WTC11 (cell line): ENCODE results near the gene YAP1. TPM values are rescaled to one million over a fixed set of nuclear protein-coding genes. Genes with fewer than 3 reads are reported as not detected.

Experiments
- ATAC-seq: fragments of 200-7000 bp; cut with Tn5 transposase; 2 replicates; pipeline ENCODE4 v1.10.0; 2021; ENCODE audit warnings: mild to moderate bottlenecking, moderate library complexity
- CTCF ChIA-PET: fragments of 300-600 bp; sonication (Branson Sonifier 250); formaldehyde crosslinking; loops from one replicate; lab custom pipeline; 2021; ENCODE audit warnings: antibody characterized with exemption; lab: Charles Lee
- POLR2A ChIA-PET: fragments of 350-600 bp; sonication (Branson Sonifier 250); formaldehyde crosslinking; loops from one replicate; lab custom pipeline; 2021; ENCODE audit warnings: antibody characterized with exemption; lab: Charles Lee
- DNase-seq: peaks from one replicate; pipeline ENCODE4 v3.0.0; 2021; ENCODE audit warnings: low spot score
- H3K27ac Mint-ChIP-seq: 2 replicates; pipeline ENCODE4 v1.8.0; 2021; ENCODE audit warnings: mixed read lengths
- H3K27me3 Mint-ChIP-seq: 2 replicates; pipeline ENCODE4 v1.8.0; 2021; ENCODE audit warnings: low read depth, mild to moderate bottlenecking, moderate library complexity, mixed read lengths
- H3K36me3 Mint-ChIP-seq: 2 replicates; pipeline ENCODE4 v1.8.0; 2021; ENCODE audit warnings: mixed read lengths
- H3K4me1 Mint-ChIP-seq: 2 replicates; pipeline ENCODE4 v1.8.0; 2022; ENCODE audit warnings: mixed read lengths
- H3K4me3 Mint-ChIP-seq: 2 replicates; pipeline ENCODE4 v1.8.0; 2021; ENCODE audit warnings: mild to moderate bottlenecking, moderate library complexity, mixed read lengths
- H3K9me3 Mint-ChIP-seq: 2 replicates; pipeline ENCODE4 v1.8.0; 2021; ENCODE audit warnings: mixed read lengths
- ATF1 ChIP-seq: sonication (generic); formaldehyde crosslinking; IDR thresholded peaks from 2 replicates; pipeline ENCODE4 v1.8.1; 2023; ENCODE audit warnings: mild to moderate bottlenecking, moderate library complexity, missing genetic modification reagents
- CREB1 ChIP-seq: sonication (generic); formaldehyde crosslinking; IDR thresholded peaks from 2 replicates; pipeline ENCODE4 v1.8.0; 2023; ENCODE audit warnings: mild to moderate bottlenecking, missing genetic modification reagents
- EMX1 ChIP-seq: fragments of 250-450 bp; sonication (Bioruptor Pico); IDR thresholded peaks from 2 replicates; pipeline ENCODE4 v1.8.0; 2021; ENCODE audit warnings: mild to moderate bottlenecking
- GRHL2 ChIP-seq: fragments of 250-450 bp; sonication (Bioruptor Pico); IDR thresholded peaks from 2 replicates; pipeline ENCODE4 v1.8.0; 2022; ENCODE audit warnings: mild to moderate bottlenecking, moderate library complexity; ENCODE audit not compliant: insufficient replicate concordance, severe bottlenecking
- MXD4 ChIP-seq: fragments of 250-450 bp; sonication (Bioruptor Pico); IDR thresholded peaks from 2 replicates; pipeline ENCODE4 v1.8.0; 2021; ENCODE audit warnings: mild to moderate bottlenecking, moderate library complexity, borderline replicate concordance
- MYBL2 ChIP-seq: sonication (generic); formaldehyde crosslinking; IDR thresholded peaks from 2 replicates; pipeline ENCODE4 v1.8.1; 2023; ENCODE audit warnings: mild to moderate bottlenecking, moderate library complexity, missing genetic modification reagents
- NFATC4 ChIP-seq: fragments of 250-450 bp; sonication (Bioruptor Pico); IDR thresholded peaks from 2 replicates; pipeline ENCODE4 v1.9.0; 2021; ENCODE audit warnings: mild to moderate bottlenecking
- SMAD3 ChIP-seq: sonication (generic); formaldehyde crosslinking; IDR thresholded peaks from 2 replicates; pipeline ENCODE4 v1.8.0; 2022; ENCODE audit warnings: missing genetic modification reagents, mild to moderate bottlenecking, borderline replicate concordance
- SP1 ChIP-seq: sonication (generic); formaldehyde crosslinking; conservative IDR thresholded peaks from 2 replicates; pipeline ENCODE4 v1.8.1; 2022; ENCODE audit warnings: missing genetic modification reagents
- ZNF416 ChIP-seq: fragments of 250-450 bp; sonication (Bioruptor Pico); IDR thresholded peaks from 2 replicates; pipeline ENCODE4 v1.9.0; 2021; ENCODE audit warnings: mild to moderate bottlenecking, inconsistent platforms
- total RNA-seq: library from RNA; stranded (reverse); gene quantifications from 3 replicates; pipeline ENCODE4 v1.2.3, GENCODE V29; 2021
- TF ChIP-seq, protein P1 (sequence below): sonication (generic); formaldehyde crosslinking; IDR thresholded peaks from 2 replicates; pipeline ENCODE4 v1.8.0; 2022; ENCODE audit warnings: missing genetic modification reagents
- TF ChIP-seq, protein P2 (sequence below): sonication (generic); formaldehyde crosslinking; conservative IDR thresholded peaks from 2 replicates; pipeline ENCODE4 v1.8.1; 2023; ENCODE audit warnings: mild to moderate bottlenecking, low read depth, missing genetic modification reagents, moderate library complexity
- TF ChIP-seq, protein P3 (sequence below): sonication (generic); formaldehyde crosslinking; IDR thresholded peaks from 2 replicates; pipeline ENCODE4 v1.8.1; 2023; ENCODE audit warnings: mild to moderate bottlenecking, missing genetic modification reagents
- TF ChIP-seq, protein P4 (sequence below): sonication (generic); formaldehyde crosslinking; IDR thresholded peaks from 2 replicates; pipeline ENCODE4 v1.8.0; 2022; ENCODE audit warnings: mild to moderate bottlenecking, missing genetic modification reagents
- TF ChIP-seq, protein P5 (sequence below): fragments of 250-450 bp; sonication (Bioruptor Pico); IDR thresholded peaks from 2 replicates; pipeline ENCODE4 v1.8.0; 2021; ENCODE audit warnings: mild to moderate bottlenecking
- TF ChIP-seq, protein P6 (sequence below): fragments of 200-600 bp; IDR thresholded peaks from 2 replicates; pipeline ENCODE4 v1.8.0; 2022; ENCODE audit warnings: antibody characterized with exemption
- TF ChIP-seq, protein P7 (sequence below): fragments of 250-450 bp; sonication (Bioruptor Pico); conservative IDR thresholded peaks from 2 replicates; pipeline ENCODE4 v1.9.0; 2021; ENCODE audit warnings: mild to moderate bottlenecking
- TF ChIP-seq, protein P8 (sequence below): sonication (generic); formaldehyde crosslinking; IDR thresholded peaks from 2 replicates; pipeline ENCODE4 v1.8.0; 2023; ENCODE audit warnings: missing genetic modification reagents

YAP1 gene
- total RNA-seq, 1 experiment from 2014 or later = 88.7 TPM

DNA sequence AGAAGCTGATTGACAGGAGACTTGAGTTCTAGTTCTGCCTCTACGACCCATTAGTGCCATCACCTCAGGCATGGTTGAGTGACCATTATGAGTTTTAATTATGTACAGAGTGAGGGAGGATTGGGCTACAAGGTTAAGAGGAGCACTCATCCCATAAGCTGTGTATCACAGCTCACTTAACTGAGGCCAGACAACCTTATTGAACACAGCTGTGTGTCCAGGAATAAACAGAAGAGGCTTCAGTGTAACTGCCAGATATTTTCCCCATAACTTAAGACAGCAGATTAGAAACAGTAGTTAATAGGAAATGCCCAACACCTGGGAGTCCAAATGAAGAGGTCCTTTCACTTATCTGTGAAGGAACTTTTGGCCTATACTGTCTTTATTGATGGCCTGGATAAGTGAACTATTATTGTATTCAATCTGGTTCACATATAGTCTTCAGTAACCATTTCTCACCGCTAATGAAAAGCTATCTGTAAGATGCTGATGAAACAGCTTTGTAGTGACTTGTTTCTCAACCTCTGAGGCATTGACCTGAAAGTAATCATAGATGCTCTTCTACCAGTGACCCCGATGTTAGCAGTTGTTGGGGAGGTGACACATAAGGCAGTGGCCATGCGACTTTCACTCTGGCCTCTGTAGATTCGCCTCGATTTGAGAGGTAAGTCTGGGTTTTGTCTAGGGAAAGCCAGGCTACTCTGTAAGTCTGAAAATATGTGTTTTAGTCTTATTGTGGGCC, 41.7 kb downstream of the YAP1 start:
- H3K36me3 Mint-ChIP-seq = no peaks in the 10 kb centered on the region
- TF ChIP-seq NFATC4 (CRISPR knock-in tag) (no peak), MXD4 (no peak), SP1 (CRISPR knock-in tag) (no peak), CREB1 (CRISPR knock-in tag) (no peak), ATF1 (CRISPR knock-in tag) (no peak), MYBL2 (CRISPR knock-in tag) (no peak), GRHL2 (no peak)
- TF ChIP-seq, protein P1, sequence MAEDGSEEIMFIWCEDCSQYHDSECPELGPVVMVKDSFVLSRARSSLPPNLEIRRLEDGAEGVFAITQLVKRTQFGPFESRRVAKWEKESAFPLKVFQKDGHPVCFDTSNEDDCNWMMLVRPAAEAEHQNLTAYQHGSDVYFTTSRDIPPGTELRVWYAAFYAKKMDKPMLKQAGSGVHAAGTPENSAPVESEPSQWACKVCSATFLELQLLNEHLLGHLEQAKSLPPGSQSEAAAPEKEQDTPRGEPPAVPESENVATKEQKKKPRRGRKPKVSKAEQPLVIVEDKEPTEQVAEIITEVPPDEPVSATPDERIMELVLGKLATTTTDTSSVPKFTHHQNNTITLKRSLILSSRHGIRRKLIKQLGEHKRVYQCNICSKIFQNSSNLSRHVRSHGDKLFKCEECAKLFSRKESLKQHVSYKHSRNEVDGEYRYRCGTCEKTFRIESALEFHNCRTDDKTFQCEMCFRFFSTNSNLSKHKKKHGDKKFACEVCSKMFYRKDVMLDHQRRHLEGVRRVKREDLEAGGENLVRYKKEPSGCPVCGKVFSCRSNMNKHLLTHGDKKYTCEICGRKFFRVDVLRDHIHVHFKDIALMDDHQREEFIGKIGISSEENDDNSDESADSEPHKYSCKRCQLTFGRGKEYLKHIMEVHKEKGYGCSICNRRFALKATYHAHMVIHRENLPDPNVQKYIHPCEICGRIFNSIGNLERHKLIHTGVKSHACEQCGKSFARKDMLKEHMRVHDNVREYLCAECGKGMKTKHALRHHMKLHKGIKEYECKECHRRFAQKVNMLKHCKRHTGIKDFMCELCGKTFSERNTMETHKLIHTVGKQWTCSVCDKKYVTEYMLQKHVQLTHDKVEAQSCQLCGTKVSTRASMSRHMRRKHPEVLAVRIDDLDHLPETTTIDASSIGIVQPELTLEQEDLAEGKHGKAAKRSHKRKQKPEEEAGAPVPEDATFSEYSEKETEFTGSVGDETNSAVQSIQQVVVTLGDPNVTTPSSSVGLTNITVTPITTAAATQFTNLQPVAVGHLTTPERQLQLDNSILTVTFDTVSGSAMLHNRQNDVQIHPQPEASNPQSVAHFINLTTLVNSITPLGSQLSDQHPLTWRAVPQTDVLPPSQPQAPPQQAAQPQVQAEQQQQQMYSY (CRISPR knock-in tag) = no peak
- TF ChIP-seq, protein P2, sequence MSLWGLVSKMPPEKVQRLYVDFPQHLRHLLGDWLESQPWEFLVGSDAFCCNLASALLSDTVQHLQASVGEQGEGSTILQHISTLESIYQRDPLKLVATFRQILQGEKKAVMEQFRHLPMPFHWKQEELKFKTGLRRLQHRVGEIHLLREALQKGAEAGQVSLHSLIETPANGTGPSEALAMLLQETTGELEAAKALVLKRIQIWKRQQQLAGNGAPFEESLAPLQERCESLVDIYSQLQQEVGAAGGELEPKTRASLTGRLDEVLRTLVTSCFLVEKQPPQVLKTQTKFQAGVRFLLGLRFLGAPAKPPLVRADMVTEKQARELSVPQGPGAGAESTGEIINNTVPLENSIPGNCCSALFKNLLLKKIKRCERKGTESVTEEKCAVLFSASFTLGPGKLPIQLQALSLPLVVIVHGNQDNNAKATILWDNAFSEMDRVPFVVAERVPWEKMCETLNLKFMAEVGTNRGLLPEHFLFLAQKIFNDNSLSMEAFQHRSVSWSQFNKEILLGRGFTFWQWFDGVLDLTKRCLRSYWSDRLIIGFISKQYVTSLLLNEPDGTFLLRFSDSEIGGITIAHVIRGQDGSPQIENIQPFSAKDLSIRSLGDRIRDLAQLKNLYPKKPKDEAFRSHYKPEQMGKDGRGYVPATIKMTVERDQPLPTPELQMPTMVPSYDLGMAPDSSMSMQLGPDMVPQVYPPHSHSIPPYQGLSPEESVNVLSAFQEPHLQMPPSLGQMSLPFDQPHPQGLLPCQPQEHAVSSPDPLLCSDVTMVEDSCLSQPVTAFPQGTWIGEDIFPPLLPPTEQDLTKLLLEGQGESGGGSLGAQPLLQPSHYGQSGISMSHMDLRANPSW (CRISPR knock-in tag) = no peak
- TF ChIP-seq, protein P3, sequence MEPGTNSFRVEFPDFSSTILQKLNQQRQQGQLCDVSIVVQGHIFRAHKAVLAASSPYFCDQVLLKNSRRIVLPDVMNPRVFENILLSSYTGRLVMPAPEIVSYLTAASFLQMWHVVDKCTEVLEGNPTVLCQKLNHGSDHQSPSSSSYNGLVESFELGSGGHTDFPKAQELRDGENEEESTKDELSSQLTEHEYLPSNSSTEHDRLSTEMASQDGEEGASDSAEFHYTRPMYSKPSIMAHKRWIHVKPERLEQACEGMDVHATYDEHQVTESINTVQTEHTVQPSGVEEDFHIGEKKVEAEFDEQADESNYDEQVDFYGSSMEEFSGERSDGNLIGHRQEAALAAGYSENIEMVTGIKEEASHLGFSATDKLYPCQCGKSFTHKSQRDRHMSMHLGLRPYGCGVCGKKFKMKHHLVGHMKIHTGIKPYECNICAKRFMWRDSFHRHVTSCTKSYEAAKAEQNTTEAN (CRISPR knock-in tag) = no peak
- TF ChIP-seq, protein P4, sequence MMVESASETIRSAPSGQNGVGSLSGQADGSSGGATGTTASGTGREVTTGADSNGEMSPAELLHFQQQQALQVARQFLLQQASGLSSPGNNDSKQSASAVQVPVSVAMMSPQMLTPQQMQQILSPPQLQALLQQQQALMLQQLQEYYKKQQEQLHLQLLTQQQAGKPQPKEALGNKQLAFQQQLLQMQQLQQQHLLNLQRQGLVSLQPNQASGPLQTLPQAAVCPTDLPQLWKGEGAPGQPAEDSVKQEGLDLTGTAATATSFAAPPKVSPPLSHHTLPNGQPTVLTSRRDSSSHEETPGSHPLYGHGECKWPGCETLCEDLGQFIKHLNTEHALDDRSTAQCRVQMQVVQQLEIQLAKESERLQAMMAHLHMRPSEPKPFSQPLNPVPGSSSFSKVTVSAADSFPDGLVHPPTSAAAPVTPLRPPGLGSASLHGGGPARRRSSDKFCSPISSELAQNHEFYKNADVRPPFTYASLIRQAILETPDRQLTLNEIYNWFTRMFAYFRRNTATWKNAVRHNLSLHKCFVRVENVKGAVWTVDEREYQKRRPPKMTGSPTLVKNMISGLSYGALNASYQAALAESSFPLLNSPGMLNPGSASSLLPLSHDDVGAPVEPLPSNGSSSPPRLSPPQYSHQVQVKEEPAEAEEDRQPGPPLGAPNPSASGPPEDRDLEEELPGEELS (CRISPR knock-in tag) = no peak
- H3K27me3 Mint-ChIP-seq = no peaks in the 10 kb centered on the region
- ChIA-PET CTCF (no interaction called here), POLR2A (no interaction called here)
- no peak overlapping the region for H3K4me3 Mint-ChIP-seq
- peak overlapping the region; percentile 11 for H3K27ac Mint-ChIP-seq
- no peaks in the 10 kb centered on the region for H3K9me3 Mint-ChIP-seq
- peaks cover 39% of the 10 kb centered on the region for H3K4me1 Mint-ChIP-seq
- ATAC-seq (no peak), DNase-seq (no peak)

DNA sequence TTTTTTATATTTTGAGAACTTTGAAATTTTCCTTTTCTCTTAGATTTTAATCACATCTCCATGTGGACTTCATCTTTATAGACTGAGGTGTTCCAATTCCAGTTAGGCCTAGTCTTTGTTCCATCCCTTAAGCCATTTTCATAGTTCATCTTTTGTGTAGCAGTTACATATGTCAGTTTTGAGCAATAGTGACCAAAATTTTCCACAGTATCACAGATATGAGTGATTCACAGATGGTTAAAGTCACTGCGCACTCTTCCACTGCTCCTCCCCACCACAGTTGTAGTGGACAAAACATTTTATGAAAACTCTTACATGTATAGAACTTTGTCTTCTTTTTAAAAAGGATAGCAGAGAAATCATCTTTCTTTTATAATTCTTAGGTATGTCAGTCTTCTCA, 42.8 kb downstream of the YAP1 start:
- no peaks in the 10 kb centered on the region for H3K36me3 Mint-ChIP-seq
- H3K4me1 Mint-ChIP-seq = peaks cover 43% of the 10 kb centered on the region
- ChIA-PET POLR2A (no interaction called here), CTCF (no interaction called here)
- no peaks in the 10 kb centered on the region for H3K9me3 Mint-ChIP-seq
- no peak overlapping the region for H3K4me3 Mint-ChIP-seq
- no peak overlapping the region for H3K27ac Mint-ChIP-seq
- no peaks in the 10 kb centered on the region for H3K27me3 Mint-ChIP-seq
- DNase-seq (no peak), ATAC-seq (no peak)
- TF ChIP-seq, protein P5, sequence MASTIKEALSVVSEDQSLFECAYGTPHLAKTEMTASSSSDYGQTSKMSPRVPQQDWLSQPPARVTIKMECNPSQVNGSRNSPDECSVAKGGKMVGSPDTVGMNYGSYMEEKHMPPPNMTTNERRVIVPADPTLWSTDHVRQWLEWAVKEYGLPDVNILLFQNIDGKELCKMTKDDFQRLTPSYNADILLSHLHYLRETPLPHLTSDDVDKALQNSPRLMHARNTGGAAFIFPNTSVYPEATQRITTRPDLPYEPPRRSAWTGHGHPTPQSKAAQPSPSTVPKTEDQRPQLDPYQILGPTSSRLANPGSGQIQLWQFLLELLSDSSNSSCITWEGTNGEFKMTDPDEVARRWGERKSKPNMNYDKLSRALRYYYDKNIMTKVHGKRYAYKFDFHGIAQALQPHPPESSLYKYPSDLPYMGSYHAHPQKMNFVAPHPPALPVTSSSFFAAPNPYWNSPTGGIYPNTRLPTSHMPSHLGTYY = no peak
- TF ChIP-seq, protein P6, sequence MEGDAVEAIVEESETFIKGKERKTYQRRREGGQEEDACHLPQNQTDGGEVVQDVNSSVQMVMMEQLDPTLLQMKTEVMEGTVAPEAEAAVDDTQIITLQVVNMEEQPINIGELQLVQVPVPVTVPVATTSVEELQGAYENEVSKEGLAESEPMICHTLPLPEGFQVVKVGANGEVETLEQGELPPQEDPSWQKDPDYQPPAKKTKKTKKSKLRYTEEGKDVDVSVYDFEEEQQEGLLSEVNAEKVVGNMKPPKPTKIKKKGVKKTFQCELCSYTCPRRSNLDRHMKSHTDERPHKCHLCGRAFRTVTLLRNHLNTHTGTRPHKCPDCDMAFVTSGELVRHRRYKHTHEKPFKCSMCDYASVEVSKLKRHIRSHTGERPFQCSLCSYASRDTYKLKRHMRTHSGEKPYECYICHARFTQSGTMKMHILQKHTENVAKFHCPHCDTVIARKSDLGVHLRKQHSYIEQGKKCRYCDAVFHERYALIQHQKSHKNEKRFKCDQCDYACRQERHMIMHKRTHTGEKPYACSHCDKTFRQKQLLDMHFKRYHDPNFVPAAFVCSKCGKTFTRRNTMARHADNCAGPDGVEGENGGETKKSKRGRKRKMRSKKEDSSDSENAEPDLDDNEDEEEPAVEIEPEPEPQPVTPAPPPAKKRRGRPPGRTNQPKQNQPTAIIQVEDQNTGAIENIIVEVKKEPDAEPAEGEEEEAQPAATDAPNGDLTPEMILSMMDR = no peak
- TF ChIP-seq, protein P7, sequence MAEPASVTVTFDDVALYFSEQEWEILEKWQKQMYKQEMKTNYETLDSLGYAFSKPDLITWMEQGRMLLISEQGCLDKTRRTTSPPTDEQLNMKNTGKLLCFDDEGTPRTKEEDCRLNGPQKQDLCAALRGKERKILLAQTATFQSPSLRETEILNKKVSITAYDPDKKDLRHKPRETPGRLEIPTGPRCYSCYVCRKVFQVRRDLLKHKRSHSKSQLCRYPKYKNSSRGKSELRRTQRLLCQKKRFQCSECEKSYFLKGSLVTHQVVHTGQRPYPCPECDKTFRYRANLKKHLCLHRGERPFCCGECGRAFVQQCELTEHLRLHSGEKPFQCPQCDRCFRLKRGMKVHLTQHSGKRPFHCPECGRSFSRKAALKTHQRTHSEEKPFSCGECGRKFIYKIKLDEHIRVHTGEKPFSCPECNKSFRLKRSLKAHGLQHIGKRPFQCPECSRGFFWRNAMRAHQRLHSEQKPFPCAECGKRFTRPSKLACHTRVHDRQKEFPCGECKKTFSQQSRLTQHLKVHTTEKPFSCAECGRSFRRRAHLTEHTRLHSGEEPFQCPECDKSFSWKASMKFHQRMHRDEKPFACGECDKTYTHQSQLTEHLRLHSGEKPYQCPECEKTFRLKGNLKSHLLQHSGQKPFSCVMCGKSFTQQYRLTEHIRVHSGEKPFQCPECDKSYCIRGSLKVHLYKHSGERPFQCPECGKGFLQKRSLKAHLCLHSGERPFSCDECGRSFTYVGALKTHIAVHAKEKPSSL = no peak
- TF ChIP-seq, protein P8, sequence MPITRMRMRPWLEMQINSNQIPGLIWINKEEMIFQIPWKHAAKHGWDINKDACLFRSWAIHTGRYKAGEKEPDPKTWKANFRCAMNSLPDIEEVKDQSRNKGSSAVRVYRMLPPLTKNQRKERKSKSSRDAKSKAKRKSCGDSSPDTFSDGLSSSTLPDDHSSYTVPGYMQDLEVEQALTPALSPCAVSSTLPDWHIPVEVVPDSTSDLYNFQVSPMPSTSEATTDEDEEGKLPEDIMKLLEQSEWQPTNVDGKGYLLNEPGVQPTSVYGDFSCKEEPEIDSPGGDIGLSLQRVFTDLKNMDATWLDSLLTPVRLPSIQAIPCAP = no peak
- no peak for TF ChIP-seq EMX1
- no peak for TF ChIP-seq ZNF416 (CRISPR knock-in tag)
- TF ChIP-seq SMAD3 = no peak
